GM12891 (cell line): ENCODE results near the gene EXOC7.

Experiments used
- POLR2A ChIP-seq: IDR thresholded peaks from 2 replicates; pipeline ENCODE4 v1.6.1; 2011; ENCODE audit warnings: low read depth, low read length, control low read depth
- POLR2AphosphoS5 ChIP-seq: IDR thresholded peaks from 2 replicates; pipeline ENCODE4 v1.6.1; 2011; ENCODE audit warnings: low read depth, low read length, control low read depth

GRCh38 chr17:76090517-76091129, 13.0 kb downstream of the EXOC7 start:
- TF ChIP-seq POLR2AphosphoS5 (no peak), POLR2A (no peak)
